H9 (cell line): ENCODE measurements around the gene TMC6. TPM values are rescaled to one million over a fixed set of nuclear protein-coding genes. Genes with fewer than 3 reads are reported as not detected.
"Not testable (repeated sequence)": the region's sequence is repeated elsewhere in the genome, so short reads cannot be mapped to it uniquely, and the experiment has no call there.

Experiments
- DNase-seq: peaks from one replicate; pipeline ENCODE4 v3.0.0-alpha.2; 2017
- H2AFZ ChIP-seq: one replicate; pipeline ENCODE4 v1.6.1; 2013; ENCODE audit warnings: mild to moderate bottlenecking, low read length, control low read depth, moderate library complexity
- H2AK5ac ChIP-seq: 2 replicates; pipeline ENCODE4 v1.6.1; 2013; ENCODE audit warnings: low read length, control low read depth, mixed read lengths; ENCODE audit not compliant: insufficient read length
- H2BK120ac ChIP-seq: one replicate; pipeline ENCODE4 v1.6.1; 2013; ENCODE audit warnings: low read depth, mild to moderate bottlenecking, low read length, control low read depth, inconsistent platforms; ENCODE audit not compliant: poor library complexity, severe bottlenecking
- H2BK12ac ChIP-seq: 2 replicates; pipeline ENCODE4 v1.6.1; 2013; ENCODE audit warnings: low read length, control low read depth, mixed read lengths, low read depth; ENCODE audit not compliant: insufficient read length
- H2BK15ac ChIP-seq: 2 replicates; pipeline ENCODE4 v1.6.1; 2013; ENCODE audit warnings: low read depth, low read length, control low read depth
- H2BK20ac ChIP-seq: one replicate; pipeline ENCODE4 v1.6.1; 2013; ENCODE audit warnings: low read depth, mild to moderate bottlenecking, low read length, control low read depth, inconsistent platforms; ENCODE audit not compliant: poor library complexity, severe bottlenecking
- H2BK5ac ChIP-seq: 2 replicates; pipeline ENCODE4 v1.6.1; 2013; ENCODE audit warnings: low read length, control low read depth, mixed read lengths; ENCODE audit not compliant: insufficient read length
- H3K14ac ChIP-seq: 2 replicates; pipeline ENCODE4 v1.6.1; 2013; ENCODE audit warnings: low read length, control low read depth; ENCODE audit not compliant: insufficient read depth
- H3K18ac ChIP-seq: 2 replicates; pipeline ENCODE4 v1.6.1; 2013; ENCODE audit warnings: low read depth, mild to moderate bottlenecking, mixed read lengths, low read length, control low read depth; ENCODE audit not compliant: insufficient read length
- H3K23ac ChIP-seq: 2 replicates; pipeline ENCODE4 v1.6.1; 2013; ENCODE audit warnings: low read length, control low read depth, mixed read lengths, low read depth; ENCODE audit not compliant: insufficient read length
- H3K23me2 ChIP-seq: 2 replicates; pipeline ENCODE4 v1.6.1; 2013; ENCODE audit warnings: low read depth, mild to moderate bottlenecking, mixed read lengths, low read length, control low read depth; ENCODE audit not compliant: insufficient read length, poor library complexity, severe bottlenecking
- H3K27ac ChIP-seq: 2 replicates; pipeline ENCODE4 v1.5.1; 2013; ENCODE audit warnings: low read length, control low read depth, mixed read lengths, low read depth; ENCODE audit not compliant: insufficient read length
- H3K27me3 ChIP-seq: 2 replicates; pipeline ENCODE4 v1.6.1; 2013; ENCODE audit warnings: low read length, control low read depth, inconsistent platforms; ENCODE audit not compliant: insufficient read depth
- H3K4ac ChIP-seq: 2 replicates; pipeline ENCODE4 v1.6.1; 2013; ENCODE audit warnings: low read depth, mild to moderate bottlenecking, control low read depth, inconsistent platforms, low read length, moderate library complexity
- H3K4me1 ChIP-seq: 2 replicates; pipeline ENCODE4 v1.6.1; 2013; ENCODE audit warnings: low read length, control low read depth, inconsistent platforms; ENCODE audit not compliant: insufficient read depth
- H3K4me2 ChIP-seq: 2 replicates; pipeline ENCODE4 v1.6.1; 2013; ENCODE audit warnings: low read length, control low read depth, mixed read lengths; ENCODE audit not compliant: insufficient read length, insufficient read depth
- H3K56ac ChIP-seq: 2 replicates; pipeline ENCODE4 v1.6.1; 2013; ENCODE audit warnings: low read depth, mild to moderate bottlenecking, mixed read lengths, low read length, control low read depth; ENCODE audit not compliant: insufficient read length
- H3K79me1 ChIP-seq: 2 replicates; pipeline ENCODE4 v1.6.1; 2013; ENCODE audit warnings: low read depth, mild to moderate bottlenecking, moderate library complexity, low read length, control low read depth, inconsistent platforms; ENCODE audit not compliant: insufficient read depth, poor library complexity, severe bottlenecking
- H3K79me2 ChIP-seq: 2 replicates; pipeline ENCODE4 v1.6.1; 2013; ENCODE audit warnings: low read length, control low read depth, inconsistent platforms; ENCODE audit not compliant: insufficient read depth
- H3K9ac ChIP-seq: 2 replicates; pipeline ENCODE4 v1.6.1; 2013; ENCODE audit warnings: low read length, control low read depth, mixed read lengths; ENCODE audit not compliant: insufficient read length; ENCODE audit errors: extremely low read depth
- H3K9me3 ChIP-seq: one replicate; pipeline ENCODE4 v1.6.1; 2013; ENCODE audit warnings: low read depth, low read length, inconsistent platforms; ENCODE audit not compliant: control insufficient read depth
- H3T11ph ChIP-seq: one replicate; pipeline ENCODE4 v1.6.1; 2013; ENCODE audit warnings: mild to moderate bottlenecking, low read length, control low read depth, inconsistent platforms
- H4K20me1 ChIP-seq: one replicate; pipeline ENCODE4 v1.6.1; 2013; ENCODE audit not compliant: control insufficient read depth, insufficient read length, insufficient read depth
- H4K5ac ChIP-seq: 2 replicates; pipeline ENCODE4 v1.6.1; 2013; ENCODE audit warnings: low read depth, mild to moderate bottlenecking, mixed read lengths, low read length, control low read depth; ENCODE audit not compliant: insufficient read length
- H4K8ac ChIP-seq: replicated peaks from 2 replicates; pipeline ENCODE4 v1.6.1; 2013; ENCODE audit warnings: low read length, control low read depth, mixed read lengths, low read depth; ENCODE audit not compliant: insufficient read length
- H4K91ac ChIP-seq: 2 replicates; pipeline ENCODE4 v1.6.1; 2013; ENCODE audit warnings: low read depth, mild to moderate bottlenecking, moderate library complexity, mixed read lengths, low read length, control low read depth; ENCODE audit not compliant: insufficient read length
- H3K27ac Mint-ChIP-seq, 3 experiments: 2 replicates in 2 of 3; 3 replicates in 1 of 3; pipeline ENCODE4 v1.8.0; 2020 to 2021; ENCODE audit warnings: mixed read lengths in 3 of 3, mild to moderate bottlenecking in 1 of 3, moderate library complexity in 1 of 3
- H3K27me3 Mint-ChIP-seq: 2 replicates; pipeline ENCODE4 v1.8.0; 2021; ENCODE audit warnings: low read depth, mild to moderate bottlenecking, moderate library complexity, mixed read lengths
- H3K36me3 Mint-ChIP-seq, 3 experiments: 2 replicates in 2 of 3; 3 replicates in 1 of 3; pipeline ENCODE4 v1.8.0; 2020 to 2021; ENCODE audit warnings: low read depth in 3 of 3, mixed read lengths in 3 of 3; ENCODE audit not compliant: insufficient read depth in 1 of 3
- H3K4me1 Mint-ChIP-seq, 2 experiments: 2 replicates each; pipeline ENCODE4 v1.8.0; 2020; ENCODE audit warnings: mixed read lengths in 2 of 2
- H3K4me3 Mint-ChIP-seq, 2 experiments: 2 replicates in 1 of 2; 3 replicates in 1 of 2; pipeline ENCODE4 v1.8.0; 2020 to 2021; ENCODE audit warnings: mild to moderate bottlenecking in 2 of 2, mixed read lengths in 2 of 2, moderate library complexity in 1 of 2
- H3K9me3 Mint-ChIP-seq, 2 experiments: 2 replicates in 1 of 2; 3 replicates in 1 of 2; pipeline ENCODE4 v1.8.0; 2020; ENCODE audit warnings: mild to moderate bottlenecking in 2 of 2, mixed read lengths in 2 of 2, moderate library complexity in 1 of 2
- CTCF ChIP-seq: fragments of 200-600 bp; sonication (generic); conservative IDR thresholded peaks from 3 replicates; pipeline ENCODE4 v1.8.0; 2021; ENCODE audit warnings: antibody characterized with exemption, mild to moderate bottlenecking
- WGBS: extraction: QIAGEN DNeasy Blood & Tissue Kit; methylation state at CpG from one replicate; pipeline ENCODE4 v1.1.7; 2013; ENCODE audit warnings: missing lambda C conversion rate, low lambda C conversion rate, mixed read lengths; ENCODE audit not compliant: insufficient read length; ENCODE audit errors: extremely low coverage; 5-methylcytosine and 5-hydroxymethylcytosine counted together
- total RNA-seq: library from RNA; stranded (reverse); gene quantifications from 2 replicates; pipeline ENCODE4 v1.2.1, GENCODE V29; 2021

The TMC6 gene
- total RNA-seq, 1 experiment from 2014 or later: 86.8 TPM

- Histone ChIP-seq H2AFZ (no peak overlapping the region), H3K9me3 (no peaks in the 10 kb centered on the region), H3K56ac (no peak overlapping the region), H3K14ac (no peak overlapping the region), H3K27ac (no peak overlapping the region), H3K4ac (no peak overlapping the region), H4K20me1 (no peaks in the 10 kb centered on the region), H2BK12ac (no peak overlapping the region), H3K79me2 (no peaks in the 10 kb centered on the region), H2BK15ac (no peak overlapping the region), H2BK120ac (no peak overlapping the region), H2BK20ac (no peak overlapping the region), H3K9ac (no peak overlapping the region), H3K23me2 (no peaks in the 10 kb centered on the region), H4K5ac (no peak overlapping the region), H3K4me1 (peaks cover 3% of the 10 kb centered on the region; the same call in 1 of the 2 replicates), H3K79me1 (no peaks in the 10 kb centered on the region), H2AK5ac (no peak overlapping the region), H4K91ac (no peak overlapping the region), H4K8ac (no peak overlapping the region), H2BK5ac (no peak overlapping the region), H3K27me3 (no peaks in the 10 kb centered on the region), H3K4me2 (peak overlapping the region; percentile 46), H3T11ph (no peak overlapping the region), H3K18ac (no peak overlapping the region), H3K23ac (no peak overlapping the region)
- no CpG with 5 or more reads among the region's 58 CpGs for WGBS
- Mint-ChIP-seq H3K4me1 (peaks cover 3 to 27% of the 10 kb centered on the region in 2 experiments), H3K27me3 (peaks cover 4% of the 10 kb centered on the region), H3K9me3 (no peaks in the 10 kb centered on the region; a peak in 1 of 5 replicates), H3K36me3 (no peaks in the 10 kb centered on the region), H3K4me3 (peak overlapping the region; percentile 22 to 66; a peak in 4 of 5 replicates), H3K27ac (peak overlapping the region in 2 of 3 experiments; percentile 51 to 52; a peak in 2 of 7 replicates)
- no peak for TF ChIP-seq CTCF
- peak; percentile 100 for DNase-seq
Measured at GRCh38 chr17:78140169-78141051, 11.9 kb upstream of the TMC6 start.

- H3K27ac ChIP-seq, H2BK12ac ChIP-seq, H3K4me1 ChIP-seq, H3K14ac ChIP-seq, H4K8ac ChIP-seq, DNase-seq, H2BK15ac ChIP-seq, H2AFZ ChIP-seq, H3K18ac ChIP-seq, H3T11ph ChIP-seq, H3K4me2 ChIP-seq, H2AK5ac ChIP-seq, H3K79me2 ChIP-seq, H4K5ac ChIP-seq, H3K4ac ChIP-seq, H3K23me2 ChIP-seq, H2BK5ac ChIP-seq, H3K27me3 Mint-ChIP-seq, H2BK120ac ChIP-seq, H4K91ac ChIP-seq, H3K56ac ChIP-seq, H2BK20ac ChIP-seq, H3K9me3 Mint-ChIP-seq, H3K9ac ChIP-seq, H3K9me3 ChIP-seq, H3K36me3 Mint-ChIP-seq, H3K27me3 ChIP-seq, H3K23ac ChIP-seq, H4K20me1 ChIP-seq, H3K79me1 ChIP-seq: not testable (repeated sequence)
- no CpG with 5 or more reads among the region's 12 CpGs for WGBS
- peak overlapping the region in 1 of 2 experiments; percentile 66; a peak in 3 of 5 replicates for H3K4me3 Mint-ChIP-seq
- peak overlapping the region in 1 of 3 experiments; percentile 51; a peak in 1 of 7 replicates for H3K27ac Mint-ChIP-seq
- H3K4me1 Mint-ChIP-seq: peaks cover 3 to 27% of the 10 kb centered on the region in 2 experiments
Measured at GRCh38 chr17:78139861-78140168, 11.3 kb upstream of the TMC6 start.
